WTC11 (cell line): ENCODE measurements around the gene AGBL5. TPM values are rescaled to one million over a fixed set of nuclear protein-coding genes. Genes with fewer than 3 reads are reported as not detected.
A peak's percentile ranks its signal among the peaks of the same experiment; 100 is the strongest.

ENCODE experiments used
- ATAC-seq: fragments of 200-7000 bp; cut with Tn5 transposase; 2 replicates; pipeline ENCODE4 v1.10.0; 2021; ENCODE audit warnings: mild to moderate bottlenecking, moderate library complexity
- CTCF ChIA-PET: fragments of 300-600 bp; sonication (Branson Sonifier 250); formaldehyde crosslinking; loops from one replicate; lab custom pipeline; 2021; ENCODE audit warnings: antibody characterized with exemption; lab: Charles Lee
- POLR2A ChIA-PET: fragments of 350-600 bp; sonication (Branson Sonifier 250); formaldehyde crosslinking; loops from one replicate; lab custom pipeline; 2021; ENCODE audit warnings: antibody characterized with exemption; lab: Charles Lee
- DNase-seq: peaks from one replicate; pipeline ENCODE4 v3.0.0; 2021; ENCODE audit warnings: low spot score
- H3K27ac Mint-ChIP-seq: 2 replicates; pipeline ENCODE4 v1.8.0; 2021; ENCODE audit warnings: mixed read lengths
- H3K27me3 Mint-ChIP-seq: 2 replicates; pipeline ENCODE4 v1.8.0; 2021; ENCODE audit warnings: low read depth, mild to moderate bottlenecking, moderate library complexity, mixed read lengths
- H3K36me3 Mint-ChIP-seq: 2 replicates; pipeline ENCODE4 v1.8.0; 2021; ENCODE audit warnings: mixed read lengths
- H3K4me1 Mint-ChIP-seq: 2 replicates; pipeline ENCODE4 v1.8.0; 2022; ENCODE audit warnings: mixed read lengths
- H3K4me3 Mint-ChIP-seq: 2 replicates; pipeline ENCODE4 v1.8.0; 2021; ENCODE audit warnings: mild to moderate bottlenecking, moderate library complexity, mixed read lengths
- H3K9me3 Mint-ChIP-seq: 2 replicates; pipeline ENCODE4 v1.8.0; 2021; ENCODE audit warnings: mixed read lengths
- AFF4 ChIP-seq: sonication (generic); formaldehyde crosslinking; IDR thresholded peaks from 2 replicates; pipeline ENCODE4 v1.8.1; 2023; ENCODE audit warnings: mild to moderate bottlenecking, missing genetic modification reagents, borderline replicate concordance
- ARID4B ChIP-seq: sonication (generic); formaldehyde crosslinking; IDR thresholded peaks from 2 replicates; pipeline ENCODE4 v1.8.0; 2023; ENCODE audit warnings: missing genetic modification reagents, mild to moderate bottlenecking, borderline replicate concordance
- ATF2 ChIP-seq: sonication (generic); formaldehyde crosslinking; IDR thresholded peaks from 2 replicates; pipeline ENCODE4 v1.8.1; 2022; ENCODE audit warnings: low read depth, missing genetic modification reagents, borderline replicate concordance
- CBFB ChIP-seq: sonication (generic); formaldehyde crosslinking; IDR thresholded peaks from 2 replicates; pipeline ENCODE4 v1.8.1; 2022; ENCODE audit warnings: mild to moderate bottlenecking, low read depth, missing genetic modification reagents
- E2F1 ChIP-seq: sonication (generic); formaldehyde crosslinking; IDR thresholded peaks from 2 replicates; pipeline ENCODE4 v1.8.0; 2022; ENCODE audit warnings: mild to moderate bottlenecking, missing genetic modification reagents
- ESRRA ChIP-seq: sonication (generic); formaldehyde crosslinking; IDR thresholded peaks from 2 replicates; pipeline ENCODE4 v1.8.1; 2022; ENCODE audit warnings: mild to moderate bottlenecking, missing genetic modification reagents, borderline replicate concordance
- FOXP4 ChIP-seq: sonication (generic); formaldehyde crosslinking; IDR thresholded peaks from 2 replicates; pipeline ENCODE4 v1.8.0; 2022; ENCODE audit warnings: mild to moderate bottlenecking, missing genetic modification reagents
- GABPB1 ChIP-seq: sonication (generic); formaldehyde crosslinking; IDR thresholded peaks from 2 replicates; pipeline ENCODE4 v1.8.1; 2023; ENCODE audit warnings: mild to moderate bottlenecking, missing genetic modification reagents
- HMGXB4 ChIP-seq: sonication (generic); formaldehyde crosslinking; IDR thresholded peaks from 2 replicates; pipeline ENCODE4 v1.8.1; 2023; ENCODE audit warnings: mild to moderate bottlenecking, moderate library complexity, missing genetic modification reagents
- JAZF1 ChIP-seq: fragments of 250-450 bp; sonication (Bioruptor Pico); IDR thresholded peaks from 2 replicates; pipeline ENCODE4 v1.9.0; 2021; ENCODE audit warnings: moderate library complexity, mild to moderate bottlenecking, inconsistent platforms
- MYBL2 ChIP-seq: sonication (generic); formaldehyde crosslinking; IDR thresholded peaks from 2 replicates; pipeline ENCODE4 v1.8.1; 2023; ENCODE audit warnings: mild to moderate bottlenecking, moderate library complexity, missing genetic modification reagents
- RORB ChIP-seq: fragments of 250-450 bp; sonication (Bioruptor Pico); IDR thresholded peaks from 2 replicates; pipeline ENCODE4 v1.9.0; 2021; ENCODE audit warnings: mild to moderate bottlenecking
- SMAD4 ChIP-seq: sonication (generic); formaldehyde crosslinking; IDR thresholded peaks from 2 replicates; pipeline ENCODE4 v1.8.0; 2022; ENCODE audit warnings: mild to moderate bottlenecking, missing genetic modification reagents
- SP1 ChIP-seq: sonication (generic); formaldehyde crosslinking; conservative IDR thresholded peaks from 2 replicates; pipeline ENCODE4 v1.8.1; 2022; ENCODE audit warnings: missing genetic modification reagents
- USF2 ChIP-seq: sonication (generic); formaldehyde crosslinking; IDR thresholded peaks from 2 replicates; pipeline ENCODE4 v1.8.1; 2023; ENCODE audit warnings: mild to moderate bottlenecking, missing genetic modification reagents, moderate library complexity
- ZBTB21 ChIP-seq: sonication (generic); formaldehyde crosslinking; IDR thresholded peaks from 2 replicates; pipeline ENCODE4 v1.8.1; 2023; ENCODE audit warnings: mild to moderate bottlenecking, missing genetic modification reagents, borderline replicate concordance
- ZNF232 ChIP-seq: sonication (generic); formaldehyde crosslinking; IDR thresholded peaks from 2 replicates; pipeline ENCODE4 v1.8.0; 2022; ENCODE audit warnings: mild to moderate bottlenecking, missing genetic modification reagents
- ZNF416 ChIP-seq: fragments of 250-450 bp; sonication (Bioruptor Pico); IDR thresholded peaks from 2 replicates; pipeline ENCODE4 v1.9.0; 2021; ENCODE audit warnings: mild to moderate bottlenecking, inconsistent platforms
- ZNF671 ChIP-seq: fragments of 250-450 bp; sonication (Bioruptor Pico); IDR thresholded peaks from 2 replicates; pipeline ENCODE4 v1.8.0; 2021; ENCODE audit warnings: mild to moderate bottlenecking
- total RNA-seq: library from RNA; stranded (reverse); gene quantifications from 3 replicates; pipeline ENCODE4 v1.2.3, GENCODE V29; 2021

Gene AGBL5
- total RNA-seq, 1 experiment from 2014 or later, result 43.0 TPM

- peaks cover 29% of the 10 kb centered on the region for H3K36me3 Mint-ChIP-seq
- no peaks in the 10 kb centered on the region for H3K9me3 Mint-ChIP-seq
- ChIA-PET CTCF (interaction anchor here (0.9 to 4.5 kb wide), 14 partner anchors 10 to 225 kb away, joined by 3 to 50 read pairs (median 7); partner anchors contain the start of genes AGBL5, KHK and PREB), POLR2A (interaction anchor here (0.6 to 3.2 kb wide), 13 partner anchors 9 to 165 kb away, joined by 3 to 27 read pairs (median 4); partner anchors contain the start of genes AGBL5, KHK, SLC5A6 and TMEM214)
- peaks cover 11% of the 10 kb centered on the region for H3K4me1 Mint-ChIP-seq
- H3K4me3 Mint-ChIP-seq, result peak within 1 kb of the TSS; percentile 98
- DNase-seq (peak; percentile 90), ATAC-seq (peak; percentile 89)
- peak within 1 kb of the TSS; percentile 90 for H3K27ac Mint-ChIP-seq
- peaks cover 3% of the 10 kb centered on the region for H3K27me3 Mint-ChIP-seq
- 0 out of 2 replicates have a peak, but pooled peaks have one; percentile 65 for TF ChIP-seq CBFB (CRISPR knock-in tag)
- TF ChIP-seq HMGXB4 (CRISPR knock-in tag), result 0 out of 2 replicates have a peak, but pooled peaks have one; percentile 55
- 0 out of 2 replicates have a peak, but pooled peaks have one; percentile 29 for TF ChIP-seq ARID4B (CRISPR knock-in tag)
- no peak for TF ChIP-seq AFF4 (CRISPR knock-in tag)
- TF ChIP-seq USF2 (CRISPR knock-in tag), result no peak
- TF ChIP-seq ZNF232 (CRISPR knock-in tag), result peak; percentile 79
- TF ChIP-seq ATF2 (CRISPR knock-in tag), result no peak
- no peak for TF ChIP-seq RORB
- TF ChIP-seq SP1 (CRISPR knock-in tag), result peak; percentile 90
- peak; percentile 51; the same call in 1 of the 2 replicates for TF ChIP-seq ESRRA (CRISPR knock-in tag)
- TF ChIP-seq FOXP4 (CRISPR knock-in tag), result peak; percentile 66; the same call in 1 of the 2 replicates
- 0 out of 2 replicates have a peak, but pooled peaks have one; percentile 28 for TF ChIP-seq ZNF416
- TF ChIP-seq ZNF671 (CRISPR knock-in tag), result no peak
- no peak for TF ChIP-seq JAZF1
- peak; percentile 89; the same call in 1 of the 2 replicates for TF ChIP-seq ZBTB21
- 0 out of 2 replicates have a peak, but pooled peaks have one; percentile 24 for TF ChIP-seq MYBL2 (CRISPR knock-in tag)
- no peak for TF ChIP-seq SMAD4
- 0 out of 2 replicates have a peak, but pooled peaks have one; percentile 62 for TF ChIP-seq E2F1
- TF ChIP-seq GABPB1 (CRISPR knock-in tag), result peak; percentile 27; the same call in 1 of the 2 replicates
Observed at GRCh38 chr2:27071277-27071989, 20.0 kb downstream of the AGBL5 start, which contains the start of gene OST4. Gene OST4 (minus strand): TSS chr2:27071654.
